HG03095 (cell line): Measurements from ENCODE around the gene TANGO6.
"Not testable (repeated sequence)": the region's sequence is repeated elsewhere in the genome, so short reads cannot be mapped to it uniquely, and the experiment has no call there.

Source experiments
- ATAC-seq: cut with Tn5 transposase; IDR thresholded peaks from one replicate; pipeline ENCODE4 v1.9.1; 2021; ENCODE audit warnings: moderate library complexity; ENCODE audit not compliant: unreplicated experiment

TANGO6 gene

GRCh38 chr16:68960910-68961309 is 117.6 kb downstream of the TANGO6 start:
- ATAC-seq = no peak

- no peak for ATAC-seq
Observed at GRCh38 chr16:68961778-68962402, 118.6 kb downstream of the TANGO6 start.

- ATAC-seq = no peak
Observed at GRCh38 chr16:68969338-68969737, 126.0 kb downstream of the TANGO6 start.

- ATAC-seq = no peak
Observed at GRCh38 chr16:68972013-68972412, 128.7 kb downstream of the TANGO6 start.

GRCh38 chr16:68972720-68973119 is 129.4 kb downstream of the TANGO6 start:
- ATAC-seq = no peak

- ATAC-seq = no peak
Observed at GRCh38 chr16:68973611-68974120, 130.3 kb downstream of the TANGO6 start.

GRCh38 chr16:68978303-68978954 is 135.1 kb downstream of the TANGO6 start:
- ATAC-seq = no peak

- no peak for ATAC-seq
Observed at GRCh38 chr16:68980695-68981315, 137.5 kb downstream of the TANGO6 start.

GRCh38 chr16:68981971-68982370 is 138.6 kb downstream of the TANGO6 start:
- no peak for ATAC-seq

GRCh38 chr16:68984467-68984866 is 141.1 kb downstream of the TANGO6 start:
- ATAC-seq = no peak

- ATAC-seq = no peak
Observed at GRCh38 chr16:68985268-68985667, 141.9 kb downstream of the TANGO6 start.

- ATAC-seq = no peak
Observed at GRCh38 chr16:68985855-68986254, 142.5 kb downstream of the TANGO6 start.

GRCh38 chr16:68987734-68988457 is 144.6 kb downstream of the TANGO6 start:
- no peak for ATAC-seq

GRCh38 chr16:68990172-68990845 is 147.0 kb downstream of the TANGO6 start:
- not testable (repeated sequence) for ATAC-seq

- no peak for ATAC-seq
Observed at GRCh38 chr16:68991075-68991474, 147.7 kb downstream of the TANGO6 start.

- no peak for ATAC-seq
Observed at GRCh38 chr16:68992521-68992920, 149.2 kb downstream of the TANGO6 start.

GRCh38 chr16:68993456-68993855 is 150.1 kb downstream of the TANGO6 start:
- no peak for ATAC-seq

GRCh38 chr16:68993885-68994284 is 150.6 kb downstream of the TANGO6 start:
- no peak for ATAC-seq

- ATAC-seq = no peak
Observed at GRCh38 chr16:68994324-68994723, 151.0 kb downstream of the TANGO6 start.

- no peak for ATAC-seq
Observed at GRCh38 chr16:68995011-68995504, 151.7 kb downstream of the TANGO6 start.

- no peak for ATAC-seq
Observed at GRCh38 chr16:68997564-68997963, 154.2 kb downstream of the TANGO6 start.
